Activated B cell treated with CpG ODN at 0.5 μM for 24 hours (primary cell): ENCODE data around the gene TCF25. TPM values are rescaled to one million over a fixed set of nuclear protein-coding genes. Genes with fewer than 3 reads are reported as not detected.
A peak's percentile ranks its signal among the peaks of the same experiment; 100 is the strongest.

Source experiments
- ATAC-seq: fragments of 200-7000 bp; cut with Tn5 transposase; one replicate; pipeline ENCODE4 v1.10.0; 2021; ENCODE audit warnings: low read depth, mild to moderate bottlenecking, moderate library complexity
- CTCF ChIA-PET: fragments of 350-600 bp; sonication (Branson Sonifier 250); formaldehyde crosslinking; loops from one replicate; lab custom pipeline; 2021; ENCODE audit warnings: antibody characterized with exemption; lab: Charles Lee
- POLR2A ChIA-PET: fragments of 350-600 bp; sonication (Branson Sonifier 250); formaldehyde crosslinking; loops from one replicate; lab custom pipeline; 2021; ENCODE audit warnings: antibody characterized with exemption; lab: Charles Lee
- DNase-seq: peaks from one replicate; pipeline ENCODE4 v3.0.0; 2022
- H3K27ac Mint-ChIP-seq: one replicate; pipeline ENCODE4 v1.8.0; 2020; ENCODE audit warnings: mixed read lengths
- H3K27me3 Mint-ChIP-seq: one replicate; pipeline ENCODE4 v1.8.0; 2021; ENCODE audit warnings: mixed read lengths
- H3K36me3 Mint-ChIP-seq: one replicate; pipeline ENCODE4 v1.8.0; 2021; ENCODE audit warnings: low read depth, mixed read lengths
- H3K4me1 Mint-ChIP-seq: one replicate; pipeline ENCODE4 v1.8.0; 2021; ENCODE audit warnings: mixed read lengths
- H3K4me3 Mint-ChIP-seq: one replicate; pipeline ENCODE4 v1.8.0; 2020; ENCODE audit warnings: mild to moderate bottlenecking, mixed read lengths
- H3K9me3 Mint-ChIP-seq: one replicate; pipeline ENCODE4 v1.8.0; 2020; ENCODE audit warnings: mixed read lengths
- CTCF ChIP-seq: fragments of 200-600 bp; IDR thresholded peaks from one replicate; pipeline ENCODE4 v1.8.0; 2022; ENCODE audit warnings: antibody characterized with exemption, mild to moderate bottlenecking
- intact Hi-C: fragments of 100-400 bp; cut with micrococcal nuclease; formaldehyde crosslinking; loops from one replicate; pipeline ENCODE4 v1.15.1; 2024
- total RNA-seq: library from RNA; stranded (reverse); gene quantifications from 2 replicates; pipeline ENCODE4 v1.2.3, GENCODE V29; 2022

TCF25 gene
- total RNA-seq, 1 donor from 2014 or later = 273 TPM

GRCh38 chr16:89936508-89936907, 63.1 kb downstream of the TCF25 start:
- TF ChIP-seq CTCF = no peak
- Mint-ChIP-seq H3K27ac (no peak overlapping the region), H3K4me1 (peaks cover 2% of the 10 kb centered on the region), H3K27me3 (peaks cover 8% of the 10 kb centered on the region), H3K4me3 (no peak overlapping the region), H3K36me3 (no peaks in the 10 kb centered on the region), H3K9me3 (no peaks in the 10 kb centered on the region)
- no peak for ATAC-seq
- intact Hi-C loops = no loop called here
- ChIA-PET POLR2A (interaction anchor here (0.6 kb wide), 1 partner anchor 36 kb away, joined by 3 read pairs; no protein-coding TSS in a partner anchor), CTCF (no interaction called here)
- no peak for DNase-seq

GRCh38 chr16:89936981-89937380, 63.6 kb downstream of the TCF25 start:
- Mint-ChIP-seq H3K27ac (no peak overlapping the region), H3K4me1 (no peaks in the 10 kb centered on the region), H3K9me3 (no peaks in the 10 kb centered on the region), H3K27me3 (peaks cover 7% of the 10 kb centered on the region), H3K4me3 (no peak overlapping the region), H3K36me3 (no peaks in the 10 kb centered on the region)
- CTCF ChIA-PET = no interaction called here
- intact Hi-C loops = no loop called here
- no peak for TF ChIP-seq CTCF
- no peak for ATAC-seq
- POLR2A ChIA-PET = no interaction called here
- DNase-seq = no peak

GRCh38 chr16:89938175-89938885, 64.9 kb downstream of the TCF25 start:
- Mint-ChIP-seq H3K27ac (no peak overlapping the region), H3K4me3 (no peak overlapping the region), H3K4me1 (no peaks in the 10 kb centered on the region), H3K9me3 (no peaks in the 10 kb centered on the region), H3K36me3 (no peaks in the 10 kb centered on the region), H3K27me3 (peaks cover 7% of the 10 kb centered on the region)
- intact Hi-C loops = no loop called here
- ChIA-PET CTCF (no interaction called here), POLR2A (no interaction called here)
- ATAC-seq = no peak
- no peak for TF ChIP-seq CTCF
- DNase-seq = no peak

GRCh38 chr16:89944773-89945172, 71.4 kb downstream of the TCF25 start:
- Mint-ChIP-seq H3K36me3 (peaks cover 2% of the 10 kb centered on the region), H3K4me1 (peaks cover 38% of the 10 kb centered on the region), H3K4me3 (no peak overlapping the region), H3K27ac (peak overlapping the region; percentile 10), H3K27me3 (peaks cover 8% of the 10 kb centered on the region), H3K9me3 (no peaks in the 10 kb centered on the region)
- no peak for ATAC-seq
- POLR2A ChIA-PET = interaction anchor here (0.9 to 1.5 kb wide), 2 partner anchors 28 to 34 kb away, joined by 3 to 4 read pairs; no protein-coding TSS in a partner anchor
- intact Hi-C loops = loop anchor here (5.0 kb wide), 1 partner anchor 63 kb away; no protein-coding TSS in a partner anchor
- DNase-seq = no peak
- TF ChIP-seq CTCF = no peak
- CTCF ChIA-PET = interaction anchor here (1.3 kb wide), 1 partner anchor 9 kb away, joined by 3 read pairs; no protein-coding TSS in a partner anchor

GRCh38 chr16:89945654-89946053, 72.3 kb downstream of the TCF25 start:
- POLR2A ChIA-PET = interaction anchor here (0.6 kb wide), 1 partner anchor 88 kb away, joined by 3 read pairs; no protein-coding TSS in a partner anchor
- no peak overlapping the region for H3K4me3 Mint-ChIP-seq
- peaks cover 2% of the 10 kb centered on the region for H3K36me3 Mint-ChIP-seq
- no peak for DNase-seq
- CTCF ChIA-PET = no interaction called here
- no peak for ATAC-seq
- H3K27ac Mint-ChIP-seq = no peak overlapping the region
- intact Hi-C loops = loop anchor here (5.0 kb wide), 1 partner anchor 62 kb away; no protein-coding TSS in a partner anchor
- peaks cover 46% of the 10 kb centered on the region for H3K4me1 Mint-ChIP-seq
- H3K27me3 Mint-ChIP-seq = peaks cover 8% of the 10 kb centered on the region
- no peak for TF ChIP-seq CTCF
- H3K9me3 Mint-ChIP-seq = no peaks in the 10 kb centered on the region
